HUDEP-2 (cell line): Measurements from ENCODE around the gene PDCD2L.
"Not testable (repeated sequence)": the region's sequence is repeated elsewhere in the genome, so short reads cannot be mapped to it uniquely, and the experiment has no call there.

Experiments
- DNase-seq, 76 experiments: peaks; one replicate each; lab custom pipeline; 2025; ENCODE audit not compliant: unreplicated experiment in 76 of 76; lab: John Stamatoyannopoulos, UW

Gene PDCD2L

DNA sequence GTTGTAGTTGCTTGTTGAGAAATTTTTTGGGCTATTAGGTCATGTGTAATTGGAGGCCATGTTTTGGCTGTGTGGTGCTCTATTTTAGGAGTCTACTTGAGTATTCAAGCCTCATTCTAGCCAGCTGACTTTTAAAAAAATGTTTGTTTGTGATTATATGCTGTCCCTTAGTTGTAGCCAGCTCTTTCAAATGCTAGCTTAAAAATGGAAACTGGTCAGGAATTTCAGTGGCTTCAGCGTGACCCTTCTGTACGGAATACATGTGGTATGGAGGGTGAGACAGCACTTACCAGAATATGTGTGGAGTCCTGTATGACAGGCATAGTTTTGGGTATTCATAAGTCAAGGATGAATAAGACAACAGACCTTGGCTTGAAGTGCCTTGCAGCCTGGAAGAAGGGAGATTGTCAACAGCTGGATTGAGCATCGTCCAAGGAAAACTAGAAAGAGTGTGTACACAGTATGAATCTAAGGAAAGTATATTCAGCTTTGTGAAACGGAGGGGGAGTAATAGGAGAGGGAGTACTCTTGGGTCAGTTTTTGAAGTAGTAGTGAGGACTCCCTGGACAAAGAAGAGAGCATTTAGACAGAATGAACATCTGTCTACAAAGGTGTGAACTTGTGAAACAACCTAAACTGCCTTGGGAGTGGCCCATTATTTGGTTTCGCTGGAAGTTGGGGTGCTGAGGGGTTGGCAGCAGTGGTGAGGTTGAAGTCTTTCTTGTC, 57.3 kb downstream of the PDCD2L start:
- no peak for DNase-seq

- not testable (repeated sequence) for DNase-seq
Measured at GRCh38 chr19:34464785-34465184, 60.6 kb downstream of the PDCD2L start.

DNA sequence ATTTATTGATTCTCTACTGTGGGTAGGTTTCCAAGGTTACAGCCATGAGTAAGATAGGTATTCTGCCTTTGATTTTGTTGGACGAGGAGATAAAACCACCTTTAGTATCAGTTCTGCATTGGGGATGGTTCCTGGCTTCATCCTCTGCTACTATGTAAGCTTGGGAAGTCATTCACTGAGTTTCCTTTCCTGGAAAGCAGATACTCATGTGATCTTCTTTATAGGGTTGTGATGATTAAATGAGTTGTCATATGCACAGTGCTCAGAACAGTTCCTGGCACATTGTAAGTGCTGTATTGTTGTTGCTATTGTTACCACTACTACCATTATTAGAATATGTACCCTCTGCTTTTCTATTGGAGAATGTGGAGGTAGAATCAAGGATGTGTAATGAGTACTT, 64.2 kb downstream of the PDCD2L start:
- no peak for DNase-seq

DNA sequence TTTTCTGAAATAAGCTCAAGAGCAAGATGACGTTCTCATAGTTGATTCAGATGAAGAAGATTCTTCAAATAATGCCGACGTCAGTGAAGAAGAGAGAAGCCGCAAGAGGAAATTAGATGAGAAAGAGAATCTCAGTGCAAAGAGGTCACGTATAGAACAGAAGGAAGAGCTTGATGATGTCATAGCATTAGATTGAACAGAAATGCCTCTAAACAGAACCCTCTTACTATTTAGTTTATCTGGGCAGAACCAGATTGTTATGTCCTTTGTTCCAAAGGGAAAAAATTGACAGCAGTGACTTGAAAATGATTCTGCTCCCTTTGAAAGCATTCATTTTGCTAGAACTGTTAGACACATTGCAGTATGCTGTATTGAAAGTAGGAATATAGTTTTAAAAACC, 64.8 kb downstream of the PDCD2L start:
- not testable (repeated sequence) for DNase-seq

DNA sequence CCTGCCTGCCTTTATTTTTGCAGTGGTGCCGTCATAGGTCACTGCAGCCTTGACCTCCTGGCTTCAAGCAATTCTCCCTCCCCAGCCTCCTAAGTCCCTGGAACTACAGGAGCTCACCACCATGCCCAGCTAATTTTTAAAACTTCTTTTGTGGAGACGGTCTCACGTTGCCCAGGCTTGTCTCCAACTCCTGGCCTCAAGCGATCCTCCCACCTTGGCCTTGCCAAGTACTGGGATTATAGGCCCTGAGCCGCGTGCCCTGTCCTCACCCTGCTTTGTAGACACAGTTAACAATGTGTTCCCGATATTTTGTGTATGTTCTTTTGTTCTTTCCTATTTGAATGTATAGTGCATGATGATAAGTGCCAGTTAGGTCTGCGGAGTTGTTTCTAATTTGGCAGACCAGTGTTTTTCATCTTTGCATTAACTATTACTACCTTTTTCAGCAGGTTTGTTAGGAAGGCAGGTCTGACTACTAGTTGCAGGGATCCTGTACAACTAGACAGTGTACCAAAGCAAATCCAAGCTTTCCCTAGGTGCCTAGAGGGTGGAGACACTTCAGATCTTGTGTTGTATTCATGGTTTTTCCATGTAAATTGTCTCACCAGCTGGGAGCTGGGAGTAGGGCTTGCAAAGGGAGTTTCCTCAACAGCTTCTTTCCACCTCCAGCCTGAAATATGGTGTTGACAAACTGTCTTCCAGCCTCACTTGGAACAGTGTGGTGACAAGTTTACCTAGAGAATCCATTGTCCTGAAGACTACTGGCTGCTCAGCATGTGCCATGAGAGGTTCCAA, 67.9 kb downstream of the PDCD2L start:
- no peak for DNase-seq

- no peak for DNase-seq
Measured at GRCh38 chr19:34474233-34474989, 70.2 kb downstream of the PDCD2L start.

- no peak for DNase-seq
Measured at GRCh38 chr19:34475026-34475974, 71.1 kb downstream of the PDCD2L start.
